HUES48 (cell line): ENCODE measurements around the gene ITGA2.

Experiments
- H3K27ac ChIP-seq: one replicate; pipeline ENCODE4 v1.7.0; 2013; ENCODE audit warnings: low read depth, low read length, inconsistent platforms
- H3K27me3 ChIP-seq: 2 replicates; pipeline ENCODE4 v1.6.1; 2013; ENCODE audit warnings: mild to moderate bottlenecking, low read length; ENCODE audit not compliant: control insufficient read depth, insufficient read depth
- H3K36me3 ChIP-seq: 2 replicates; pipeline ENCODE4 v1.6.1; 2013; ENCODE audit warnings: low read length; ENCODE audit not compliant: control insufficient read depth, insufficient read depth
- H3K4me1 ChIP-seq: 2 replicates; pipeline ENCODE4 v1.6.1; 2013; ENCODE audit warnings: mild to moderate bottlenecking, low read length; ENCODE audit not compliant: control insufficient read depth, insufficient read depth
- H3K4me3 ChIP-seq: 2 replicates; pipeline ENCODE4 v1.5.1; 2013; ENCODE audit warnings: mild to moderate bottlenecking, low read depth, low read length
- H3K9ac ChIP-seq: 2 replicates; pipeline ENCODE4 v1.6.1; 2013; ENCODE audit warnings: mild to moderate bottlenecking, low read depth, low read length, moderate library complexity
- H3K9me3 ChIP-seq: 2 replicates; pipeline ENCODE4 v1.6.1; 2013; ENCODE audit warnings: low read length; ENCODE audit not compliant: control insufficient read depth, insufficient read depth

ITGA2 gene

GRCh38 chr5:52988335-52989024 is 672 bp upstream of the ITGA2 start:
- Histone ChIP-seq H3K4me3 (peak overlapping the region; percentile 92), H3K27me3 (peaks cover 19% of the 10 kb centered on the region), H3K27ac (no peak overlapping the region), H3K9me3 (no peaks in the 10 kb centered on the region), H3K4me1 (peaks cover 6% of the 10 kb centered on the region; the same call in 1 of the 2 replicates), H3K9ac (no peak overlapping the region), H3K36me3 (0 out of 2 replicates have a peak, but pooled peaks cover 4% of the 10 kb centered on the region)

DNA sequence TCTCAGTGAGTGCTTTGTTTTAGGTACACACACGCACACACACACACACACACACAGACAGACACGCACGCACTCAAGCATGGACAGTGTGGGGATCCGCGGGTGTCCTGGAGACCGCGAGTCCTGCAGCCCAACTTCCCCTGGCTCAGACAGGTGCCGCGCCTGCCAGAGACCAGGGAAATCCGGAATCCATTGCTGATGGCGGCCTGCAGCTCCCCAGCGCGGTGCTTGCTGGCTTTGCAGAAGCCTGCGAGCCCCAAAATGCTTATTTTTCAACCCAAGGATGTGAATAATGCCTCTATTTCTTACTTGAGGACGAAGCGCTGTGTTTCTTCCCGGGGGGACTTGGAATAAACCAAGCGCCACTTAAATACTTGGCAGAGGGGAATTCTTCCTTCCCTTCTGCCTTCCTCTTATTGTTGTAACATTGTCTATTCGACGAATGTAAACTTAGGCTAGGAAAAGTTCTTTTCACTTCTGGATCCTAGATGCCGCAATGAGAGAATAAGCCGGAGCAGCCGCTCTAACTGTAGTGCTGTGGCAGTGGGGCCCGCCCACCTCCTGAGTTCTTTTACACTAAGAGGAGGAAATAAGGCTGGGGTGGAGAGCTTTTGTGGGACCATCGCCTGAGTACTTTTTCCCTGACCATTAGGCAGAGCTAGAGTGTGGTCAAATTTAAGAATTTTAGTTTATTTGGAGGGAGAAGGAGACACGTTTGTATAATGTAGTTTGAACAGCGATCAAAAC is 802 bp downstream of the ITGA2 start:
- Histone ChIP-seq H3K9me3 (no peaks in the 10 kb centered on the region), H3K9ac (peak overlapping the region; percentile 58), H3K4me1 (peaks cover 6% of the 10 kb centered on the region; the same call in 1 of the 2 replicates), H3K27ac (peak overlapping the region; percentile 15), H3K36me3 (0 out of 2 replicates have a peak, but pooled peaks cover 4% of the 10 kb centered on the region), H3K4me3 (peak overlapping the region; percentile 92), H3K27me3 (peaks cover 19% of the 10 kb centered on the region)

GRCh38 chr5:52990528-52990925 is 1.4 kb downstream of the ITGA2 start:
- 0 out of 2 replicates have a peak, but pooled peaks cover 4% of the 10 kb centered on the region for H3K36me3 ChIP-seq
- H3K4me3 ChIP-seq, result peak overlapping the region; percentile 92
- no peak overlapping the region for H3K27ac ChIP-seq
- H3K4me1 ChIP-seq, result peaks cover 6% of the 10 kb centered on the region; the same call in 1 of the 2 replicates
- no peaks in the 10 kb centered on the region for H3K9me3 ChIP-seq
- H3K27me3 ChIP-seq, result peaks cover 19% of the 10 kb centered on the region
- H3K9ac ChIP-seq, result no peak overlapping the region

- Histone ChIP-seq H3K36me3 (0 out of 2 replicates have a peak, but pooled peaks cover 4% of the 10 kb centered on the region), H3K9me3 (no peaks in the 10 kb centered on the region), H3K9ac (no peak overlapping the region), H3K4me3 (no peak overlapping the region), H3K4me1 (peaks cover 6% of the 10 kb centered on the region; the same call in 1 of the 2 replicates), H3K27me3 (peaks cover 9% of the 10 kb centered on the region), H3K27ac (no peak overlapping the region)
Observed at GRCh38 chr5:52993367-52993766, 4.2 kb downstream of the ITGA2 start.

- Histone ChIP-seq H3K9ac (no peak overlapping the region), H3K9me3 (no peaks in the 10 kb centered on the region), H3K27me3 (peaks cover 4% of the 10 kb centered on the region; the same call in 1 of the 2 replicates), H3K36me3 (0 out of 2 replicates have a peak, but pooled peaks cover 4% of the 10 kb centered on the region), H3K27ac (no peak overlapping the region), H3K4me3 (no peak overlapping the region), H3K4me1 (peaks cover 6% of the 10 kb centered on the region; the same call in 1 of the 2 replicates)
Observed at GRCh38 chr5:52994266-52994665, 5.1 kb downstream of the ITGA2 start.

DNA sequence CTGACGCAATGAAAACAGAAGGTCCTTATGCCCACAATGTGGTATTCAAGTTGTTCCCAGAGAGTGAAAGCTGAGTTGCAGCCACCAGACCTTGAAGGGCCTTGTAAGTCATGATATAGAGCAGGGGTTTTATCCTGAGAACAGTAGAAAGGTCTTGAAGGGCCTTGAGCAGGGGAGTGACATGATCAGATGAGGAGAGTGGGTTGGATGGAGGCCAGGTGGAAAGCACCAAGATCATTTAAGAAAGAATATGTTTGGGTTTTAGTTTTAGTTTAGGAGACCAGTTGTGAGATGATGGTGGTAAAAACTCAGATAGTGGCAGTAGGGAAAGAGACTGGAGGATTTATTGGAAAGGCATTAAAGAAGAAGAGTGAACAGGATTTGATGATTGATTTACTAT is 5.9 kb downstream of the ITGA2 start:
- Histone ChIP-seq H3K4me1 (peaks cover 6% of the 10 kb centered on the region; the same call in 1 of the 2 replicates), H3K9ac (no peak overlapping the region), H3K36me3 (0 out of 2 replicates have a peak, but pooled peaks cover 4% of the 10 kb centered on the region), H3K9me3 (no peaks in the 10 kb centered on the region), H3K27me3 (no peaks in the 10 kb centered on the region), H3K27ac (no peak overlapping the region), H3K4me3 (no peak overlapping the region)

- H3K9ac ChIP-seq, result no peak overlapping the region
- H3K4me3 ChIP-seq, result no peak overlapping the region
- H3K4me1 ChIP-seq, result no peaks in the 10 kb centered on the region
Observed at GRCh38 chr5:52995914-52996313, 6.8 kb downstream of the ITGA2 start.

DNA sequence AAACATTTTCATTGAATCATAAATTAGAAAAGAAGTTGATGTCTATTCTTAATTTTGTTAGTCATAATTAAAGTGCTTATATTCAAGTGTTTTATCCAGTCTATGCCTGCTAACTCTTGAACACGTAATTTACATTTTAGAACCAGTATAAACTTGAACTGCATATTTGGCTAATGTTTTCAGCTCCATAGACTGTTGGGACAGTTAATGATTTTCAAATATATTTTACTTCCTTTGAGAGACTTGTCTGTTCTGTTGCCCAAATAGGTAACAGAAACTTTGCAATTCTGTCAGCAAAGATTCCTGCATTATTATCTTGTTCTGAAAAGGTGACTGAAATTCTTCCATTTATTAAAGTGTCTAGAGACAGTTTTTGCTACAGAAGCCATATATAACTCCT is 7.8 kb downstream of the ITGA2 start:
- H3K27ac ChIP-seq, result no peak overlapping the region
- H3K27me3 ChIP-seq, result no peaks in the 10 kb centered on the region
- no peaks in the 10 kb centered on the region for H3K4me1 ChIP-seq
- H3K9ac ChIP-seq, result no peak overlapping the region
- H3K36me3 ChIP-seq, result 0 out of 2 replicates have a peak, but pooled peaks cover 4% of the 10 kb centered on the region
- no peaks in the 10 kb centered on the region for H3K9me3 ChIP-seq
- H3K4me3 ChIP-seq, result no peak overlapping the region

More at GRCh38 chr5:52995914-52996313, 6.8 kb downstream of the ITGA2 start:
- Histone ChIP-seq H3K27ac (no peak overlapping the region), H3K27me3 (no peaks in the 10 kb centered on the region), H3K9me3 (no peaks in the 10 kb centered on the region), H3K36me3 (0 out of 2 replicates have a peak, but pooled peaks cover 4% of the 10 kb centered on the region)

- no peaks in the 10 kb centered on the region for H3K4me1 ChIP-seq
- 0 out of 2 replicates have a peak, but pooled peaks cover 4% of the 10 kb centered on the region for H3K36me3 ChIP-seq
- no peaks in the 10 kb centered on the region for H3K9me3 ChIP-seq
- no peak overlapping the region for H3K4me3 ChIP-seq
- H3K9ac ChIP-seq, result no peak overlapping the region
- H3K27me3 ChIP-seq, result no peaks in the 10 kb centered on the region
- no peak overlapping the region for H3K27ac ChIP-seq
Observed at GRCh38 chr5:52997424-52997823, 8.3 kb downstream of the ITGA2 start.

DNA sequence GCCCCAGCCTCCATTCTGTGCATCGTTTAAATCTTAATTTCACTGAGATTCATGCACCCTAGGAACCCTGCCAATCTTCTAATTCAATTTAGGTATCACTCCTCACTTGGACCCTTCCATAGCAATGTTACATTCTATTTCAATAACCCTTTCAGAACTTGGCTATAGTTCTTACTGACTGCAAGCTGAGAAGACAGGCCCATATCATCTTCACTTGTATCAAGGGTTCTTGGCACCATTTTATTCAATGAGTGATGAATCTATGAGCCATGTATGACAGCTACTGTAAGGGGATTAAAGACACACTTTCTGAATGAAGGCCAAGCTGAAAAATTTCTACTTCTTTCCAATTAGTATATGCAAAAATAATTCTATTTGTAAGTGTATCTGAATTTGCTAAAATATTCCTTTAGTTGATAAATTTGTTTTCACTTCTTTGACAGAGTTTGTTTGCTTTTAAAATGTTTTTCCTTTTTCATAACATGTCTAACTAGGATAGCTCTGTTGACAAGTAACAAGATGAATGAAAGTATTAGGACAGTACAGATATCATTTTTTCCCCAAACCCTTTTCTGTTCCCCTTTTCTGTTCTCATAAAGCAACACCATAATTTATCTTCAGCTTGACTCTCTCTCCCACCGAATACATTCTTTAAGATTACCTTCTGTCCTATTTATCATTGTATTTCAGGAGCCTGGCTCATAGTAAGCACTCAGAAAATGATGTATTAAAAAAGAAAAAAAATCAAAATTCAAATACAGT is 9.6 kb downstream of the ITGA2 start:
- no peaks in the 10 kb centered on the region for H3K36me3 ChIP-seq

More for the DNA sequence above, 9.6 kb downstream of the ITGA2 start:
- no peaks in the 10 kb centered on the region for H3K27me3 ChIP-seq
- no peaks in the 10 kb centered on the region for H3K9me3 ChIP-seq
- no peaks in the 10 kb centered on the region for H3K4me1 ChIP-seq
- H3K27ac ChIP-seq, result no peak overlapping the region
- H3K9ac ChIP-seq, result no peak overlapping the region
- H3K4me3 ChIP-seq, result no peak overlapping the region
